CMK (cell line): ENCODE measurements around the gene SCGB3A1.

Source experiments
- DNase-seq: peaks from one replicate; pipeline ENCODE4 v3.0.0-alpha.2; 2010; ENCODE audit warnings: low read depth

Gene SCGB3A1

DNA sequence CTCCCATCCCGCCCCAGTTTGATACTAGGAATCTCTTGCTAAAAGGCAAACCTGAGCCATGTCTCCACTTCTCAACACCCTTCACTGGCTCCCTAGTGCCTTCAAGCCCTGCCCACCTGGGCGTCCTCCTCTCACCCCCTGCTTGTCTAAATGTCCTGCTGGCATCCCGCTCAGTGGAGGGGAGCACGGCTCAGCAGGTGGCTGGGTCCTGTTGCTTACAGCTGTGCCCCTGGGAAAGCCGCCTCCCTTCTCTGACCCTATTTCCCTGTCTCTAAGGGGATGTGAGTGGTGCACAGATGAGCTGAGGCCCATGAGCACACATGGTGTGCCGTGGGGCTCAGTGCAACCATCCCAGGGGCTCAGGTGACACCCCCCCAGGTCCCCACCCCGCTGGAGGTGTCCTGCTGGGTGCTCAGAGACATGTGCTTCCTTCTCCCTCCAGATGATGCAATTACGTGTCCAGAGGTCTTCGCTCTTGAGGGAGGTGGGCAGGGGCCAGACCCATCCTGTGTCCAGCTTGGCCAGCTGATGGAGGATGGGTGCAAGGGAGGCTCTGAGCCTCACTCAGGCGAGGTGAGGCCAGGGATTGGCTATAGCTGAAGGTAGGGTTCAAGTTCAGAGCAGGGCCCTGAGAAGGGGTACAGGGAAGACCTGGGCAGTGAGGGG is 34.0 kb upstream of the SCGB3A1 start:
- DNase-seq: no peak

DNA sequence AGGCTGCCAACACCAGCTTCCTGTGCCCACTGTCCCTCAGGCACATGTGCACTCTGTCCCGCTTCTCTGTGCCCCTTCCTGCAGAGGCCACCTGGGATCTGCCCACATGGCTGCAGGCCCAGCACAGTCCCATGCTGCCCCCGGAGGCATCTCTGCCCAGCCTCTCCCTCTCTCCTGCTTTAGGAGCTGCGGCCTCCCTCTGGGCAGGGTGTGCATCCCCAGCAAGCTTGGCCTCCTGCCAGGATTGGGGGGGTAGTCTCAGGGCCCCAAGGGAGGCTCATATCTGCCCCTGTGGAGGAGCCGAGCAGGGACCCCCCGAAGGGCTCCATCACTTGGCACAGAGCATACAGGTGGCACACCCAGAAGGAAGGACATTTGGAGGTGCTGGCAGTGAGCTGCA is 33.3 kb upstream of the SCGB3A1 start:
- DNase-seq: no peak

DNA sequence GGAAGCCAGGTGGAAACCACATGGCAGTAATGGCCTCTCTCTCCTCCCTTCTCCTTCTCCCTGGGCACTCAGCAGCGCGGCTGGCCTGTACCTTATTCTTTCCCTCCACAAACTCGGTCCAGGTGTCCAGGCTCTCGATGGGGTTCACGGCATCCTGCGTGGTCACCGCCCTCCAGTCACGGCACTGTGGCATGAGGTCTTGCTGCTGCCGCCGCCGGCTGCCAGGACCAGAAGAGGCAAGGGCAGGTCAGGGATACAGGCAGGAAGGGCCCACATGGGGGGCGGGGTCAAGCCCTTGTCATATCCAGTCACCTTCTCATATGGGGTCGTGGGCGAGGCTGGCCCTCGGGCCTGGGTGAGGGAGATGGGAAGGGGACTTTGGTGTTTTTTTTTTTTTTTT is 32.5 kb upstream of the SCGB3A1 start:
- no peak for DNase-seq

DNA sequence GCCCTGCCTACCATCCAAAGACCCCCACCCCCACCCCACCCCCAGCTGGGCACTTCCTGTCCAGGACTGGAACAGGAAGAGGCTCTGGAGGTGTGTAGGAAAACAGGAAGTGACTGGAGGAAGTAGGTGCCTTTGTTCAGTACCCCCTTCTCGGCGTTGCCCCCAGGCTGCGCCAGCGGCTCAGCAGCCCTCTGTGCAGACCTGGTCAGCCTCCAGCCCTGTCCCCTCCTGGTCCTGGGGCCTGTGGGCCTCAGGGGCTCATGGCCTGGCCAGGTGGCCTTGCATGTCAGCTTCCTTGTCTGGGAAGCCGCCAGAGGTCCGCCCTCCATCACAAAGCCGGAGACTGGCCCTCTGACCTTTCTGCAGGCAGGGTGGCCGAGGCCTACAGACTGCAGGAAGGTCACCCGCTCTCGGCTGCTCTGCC is 32.1 kb upstream of the SCGB3A1 start:
- peak; percentile 66 for DNase-seq

DNA sequence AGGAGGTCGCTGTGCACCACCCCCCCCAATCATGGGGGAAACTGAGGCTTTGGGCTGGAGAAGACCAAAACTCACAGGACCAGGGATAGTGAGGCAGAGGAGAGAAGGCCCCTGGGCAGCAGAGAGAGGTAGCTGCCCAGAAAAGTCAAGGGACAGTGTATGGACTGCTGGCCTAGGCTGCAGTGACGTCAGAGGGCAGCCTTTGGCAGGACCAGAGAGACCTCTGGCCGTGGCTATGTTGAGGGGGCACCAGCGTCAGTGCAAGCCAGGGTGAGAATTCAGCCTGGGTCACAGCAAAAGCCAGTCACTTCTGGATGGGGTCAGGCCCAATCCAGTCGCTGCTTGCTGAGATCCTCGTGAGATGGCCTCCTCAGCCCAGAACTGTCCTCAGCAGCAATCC is 31.6 kb upstream of the SCGB3A1 start:
- DNase-seq: no peak

DNA sequence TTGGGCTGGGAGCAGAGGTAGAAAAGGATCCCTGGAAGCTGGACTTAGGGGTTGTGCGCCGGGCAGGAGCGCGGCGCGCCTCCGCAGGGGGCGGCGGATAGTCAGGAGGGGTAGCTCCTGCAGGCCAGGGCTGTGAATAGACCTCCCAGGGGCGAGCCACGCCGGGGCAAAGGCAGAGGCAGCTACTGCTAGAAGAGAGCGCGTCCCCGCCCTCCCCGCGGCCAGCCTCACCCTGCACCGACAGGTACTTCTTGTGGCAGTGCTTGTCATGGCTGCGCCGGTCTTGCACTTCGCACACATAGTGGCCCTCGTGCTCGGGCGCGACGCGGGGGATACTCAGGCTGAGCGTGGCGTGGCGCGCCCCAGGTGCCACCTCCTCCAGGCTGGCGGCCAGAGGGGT is 30.0 kb upstream of the SCGB3A1 start:
- DNase-seq: no peak

DNA sequence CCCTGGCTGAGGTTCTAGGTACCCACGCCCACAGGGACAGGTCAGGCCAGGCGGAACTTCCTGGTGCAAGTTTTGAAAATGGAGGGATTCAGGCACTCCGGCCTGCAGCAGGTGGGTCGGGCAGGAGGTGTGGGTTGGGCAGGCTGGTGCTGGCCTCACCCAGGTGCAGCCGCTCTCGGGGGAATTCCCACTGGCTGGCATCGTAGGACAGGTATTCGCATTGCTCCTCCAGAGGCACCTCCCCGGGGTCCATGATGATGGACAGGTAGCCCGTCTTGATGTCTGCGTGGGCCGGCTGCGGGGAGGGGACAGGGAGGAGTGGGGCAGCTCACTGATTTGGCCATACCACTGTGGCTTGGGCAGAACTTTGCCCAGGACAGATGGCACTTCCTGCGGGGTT is 28.7 kb upstream of the SCGB3A1 start:
- no peak for DNase-seq

DNA sequence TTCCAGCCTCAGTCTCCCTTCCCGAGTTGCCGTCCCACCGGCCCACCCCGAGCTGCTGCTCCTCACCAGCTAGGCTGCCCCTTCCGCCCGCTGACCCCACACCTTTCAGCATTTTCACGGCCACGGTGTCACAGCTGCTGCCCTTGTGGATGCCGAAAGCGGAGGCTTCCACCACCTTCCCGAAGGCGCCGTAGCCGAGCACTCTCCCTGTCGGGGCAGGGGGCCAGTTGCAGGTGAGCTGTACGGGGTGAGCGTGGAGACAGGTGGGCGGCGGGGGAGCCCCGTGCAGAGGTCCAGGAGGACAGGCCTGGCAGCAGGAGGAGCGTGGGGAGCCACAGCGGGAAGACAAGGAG is 28.2 kb upstream of the SCGB3A1 start:
- DNase-seq: no peak

DNA sequence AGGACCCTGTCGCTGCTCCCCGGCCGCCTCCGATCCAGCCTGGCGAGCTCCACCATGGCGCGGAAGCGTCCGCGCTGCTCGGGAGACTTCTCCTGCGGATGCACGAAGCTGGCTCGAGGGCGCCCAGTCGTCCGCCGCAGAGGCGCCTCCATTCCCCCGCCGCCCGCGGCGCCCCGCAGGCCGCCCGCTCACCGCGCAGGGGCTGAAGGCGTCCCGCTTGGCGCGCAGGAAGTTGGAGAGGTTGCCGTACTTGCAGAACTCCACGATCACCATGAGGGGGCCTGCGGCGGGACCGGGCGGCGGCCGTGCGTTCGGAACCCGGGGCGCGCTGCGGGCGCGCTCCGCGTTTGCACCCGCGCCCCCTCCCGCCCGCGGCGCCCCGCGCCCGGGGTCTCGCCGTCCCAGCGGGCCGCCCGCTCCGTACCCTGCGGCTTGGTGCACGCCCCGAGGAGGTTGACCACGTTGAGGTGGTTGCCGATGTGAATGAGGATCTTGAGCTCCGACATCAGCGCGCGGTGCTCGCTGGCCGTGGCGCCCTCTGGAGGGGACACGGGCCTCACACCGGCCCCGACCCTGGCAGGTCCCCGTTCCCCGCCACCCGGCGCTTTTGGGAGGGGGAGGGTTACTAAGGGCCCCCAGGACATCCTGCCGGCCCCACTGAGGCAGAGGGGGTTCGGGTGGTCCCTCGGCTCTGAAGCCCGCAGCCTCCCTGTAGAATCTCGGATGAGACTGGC is 27.7 kb upstream of the SCGB3A1 start:
- no peak for DNase-seq

DNA sequence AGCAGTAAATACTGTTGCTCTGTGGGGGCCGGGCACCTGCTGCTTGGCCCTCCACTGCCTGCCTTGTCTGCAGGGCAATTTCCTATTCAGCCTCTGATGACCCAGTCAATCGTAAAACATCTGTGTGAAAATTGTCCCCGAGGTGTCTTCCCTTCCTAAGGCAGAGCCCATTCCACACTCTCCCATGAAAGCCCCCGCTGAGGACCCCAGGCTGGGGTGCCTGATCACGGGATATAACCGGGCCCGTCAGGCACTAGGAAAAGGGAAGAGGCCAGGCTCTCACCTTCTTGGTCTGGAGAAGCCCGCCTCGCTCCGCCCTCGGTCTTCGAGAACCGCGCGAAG is 27.2 kb upstream of the SCGB3A1 start:
- DNase-seq: no peak

DNA sequence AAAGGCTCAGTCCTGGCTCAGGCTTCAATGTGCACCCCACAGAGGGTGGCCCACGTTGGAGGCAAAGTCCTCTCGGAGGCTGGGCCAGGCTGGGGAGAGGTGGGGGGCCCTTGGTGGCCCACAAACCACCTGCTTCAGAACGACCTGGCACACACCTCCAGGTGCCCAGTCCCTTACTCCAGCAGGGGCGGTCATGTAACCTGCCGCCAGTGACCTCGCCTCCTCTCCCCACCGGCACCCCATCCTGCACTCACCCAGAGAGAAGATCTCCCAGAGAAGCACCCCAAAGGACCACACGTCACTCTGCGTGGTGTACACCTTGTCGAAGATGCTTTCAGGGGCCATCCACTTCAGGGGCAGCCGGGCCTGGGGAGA is 22.5 kb upstream of the SCGB3A1 start:
- DNase-seq: no peak

DNA sequence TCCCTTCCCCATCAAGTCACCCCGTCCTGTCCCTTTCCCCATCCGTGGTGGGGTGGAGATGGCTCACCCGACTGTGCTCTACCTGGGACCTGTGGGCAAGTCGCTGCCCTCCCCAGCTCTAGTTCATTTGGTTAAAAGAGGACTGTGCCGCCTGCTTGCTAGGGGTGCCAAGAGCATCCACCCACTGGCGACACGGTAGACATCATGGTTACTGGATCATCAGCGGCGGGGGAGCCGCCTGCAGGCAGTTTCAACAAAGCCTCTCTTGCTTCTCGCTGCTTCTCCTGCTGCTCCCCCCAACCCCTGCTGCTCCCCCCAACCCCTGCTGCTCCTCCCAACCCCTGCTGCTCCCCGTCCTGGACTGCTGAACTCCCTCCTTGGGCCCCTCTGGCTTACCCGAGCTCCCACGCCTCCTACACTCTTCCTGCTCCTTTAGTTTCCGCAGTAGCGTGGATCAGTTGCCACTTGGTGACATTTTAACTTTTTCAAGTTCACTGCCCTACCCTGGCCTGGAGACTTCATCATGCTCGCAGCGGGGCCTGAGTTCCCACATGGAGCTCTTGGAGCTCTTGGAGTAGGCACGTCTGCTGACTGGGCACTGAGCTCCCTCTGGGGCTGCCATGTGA is 22.0 kb upstream of the SCGB3A1 start:
- no peak for DNase-seq

DNA sequence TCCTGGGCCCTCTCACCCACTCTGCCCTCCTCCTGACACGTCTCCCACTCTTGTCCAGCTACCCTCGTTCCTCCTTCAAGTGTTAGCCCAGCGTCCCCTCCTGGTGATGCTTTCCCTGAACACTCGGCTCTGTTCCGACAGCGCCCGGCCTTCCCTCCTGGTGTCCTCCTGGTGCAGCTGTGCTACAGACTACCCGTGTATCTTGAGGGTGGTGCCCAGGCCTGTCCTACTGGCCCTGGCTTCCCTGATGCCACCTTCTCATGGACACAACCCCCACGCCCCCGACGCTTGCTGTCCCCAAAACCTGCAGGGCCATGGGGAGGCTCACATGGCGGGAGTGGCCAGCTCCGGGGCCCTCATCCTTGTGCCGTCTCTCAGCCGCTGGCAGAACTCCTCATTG is 21.4 kb upstream of the SCGB3A1 start:
- no peak for DNase-seq

DNA sequence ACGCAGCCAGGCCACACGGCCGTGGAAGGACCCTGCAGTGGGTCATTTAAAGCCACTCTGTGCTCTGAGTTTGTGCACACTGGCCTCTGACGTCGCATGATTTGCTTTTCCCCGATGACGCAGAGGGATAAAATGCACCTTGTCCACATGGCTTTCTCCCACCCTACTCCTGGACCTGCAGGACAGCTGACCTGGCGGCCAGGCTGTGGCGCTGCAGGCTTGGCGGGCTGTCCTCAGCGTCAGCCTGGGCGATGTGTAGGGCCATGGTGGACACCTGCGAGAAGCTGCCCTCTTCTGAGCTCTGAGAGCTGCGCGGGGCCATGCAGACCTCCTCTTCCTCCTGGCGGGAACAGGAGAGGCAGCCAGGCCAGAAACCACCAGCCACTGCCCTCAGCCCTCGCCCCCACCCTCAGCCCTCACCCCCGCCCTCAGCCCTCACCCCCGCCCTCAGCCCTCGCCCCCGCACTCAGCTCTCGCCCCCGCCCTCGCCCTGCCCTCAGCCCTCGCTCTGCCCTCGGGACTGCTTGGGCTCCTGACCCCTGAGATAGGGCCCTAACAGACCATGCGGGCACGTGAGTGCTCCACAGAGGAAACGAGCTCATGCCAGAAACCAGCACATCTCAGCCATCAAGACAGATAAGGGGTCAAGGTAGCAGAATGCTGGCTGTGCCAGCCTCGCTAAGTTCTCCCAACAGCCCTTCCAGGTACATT is 20.0 kb upstream of the SCGB3A1 start:
- no peak for DNase-seq

DNA sequence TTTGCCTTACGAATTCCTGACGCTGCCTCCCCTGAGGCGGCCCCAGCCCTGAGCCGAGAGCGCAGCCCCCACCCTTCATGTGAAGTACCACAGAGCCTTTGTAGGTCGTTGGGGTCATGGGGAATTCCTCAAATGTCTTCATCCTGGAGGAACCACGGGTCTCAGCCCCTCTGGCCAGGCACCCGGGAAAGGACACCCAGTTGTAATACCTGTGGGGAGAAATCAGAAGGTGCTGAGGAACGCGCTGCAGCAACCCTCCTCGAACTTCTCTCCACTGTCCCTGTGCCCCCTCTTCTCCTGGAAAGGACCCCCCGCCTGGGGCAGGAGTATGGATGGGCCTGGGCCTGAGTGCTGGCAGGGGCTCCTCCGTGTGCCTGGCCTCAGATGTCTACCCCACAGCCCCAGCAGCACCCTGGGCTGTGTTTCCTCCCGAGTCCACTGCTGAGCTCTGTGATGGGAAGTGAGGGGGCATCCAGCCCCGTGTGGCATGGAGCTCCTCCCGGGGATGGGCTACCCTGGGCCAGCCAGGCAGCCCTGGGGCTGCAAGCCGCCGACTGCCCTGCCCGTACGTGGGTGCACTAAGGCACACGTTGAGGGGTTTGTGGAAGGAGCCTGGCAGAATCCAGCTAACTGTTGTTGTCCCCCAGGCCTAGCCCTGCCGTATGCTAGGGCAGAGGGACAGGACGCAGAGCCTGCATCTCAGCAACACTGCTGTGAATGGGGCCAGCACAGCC is 18.7 kb upstream of the SCGB3A1 start:
- DNase-seq: no peak

DNA sequence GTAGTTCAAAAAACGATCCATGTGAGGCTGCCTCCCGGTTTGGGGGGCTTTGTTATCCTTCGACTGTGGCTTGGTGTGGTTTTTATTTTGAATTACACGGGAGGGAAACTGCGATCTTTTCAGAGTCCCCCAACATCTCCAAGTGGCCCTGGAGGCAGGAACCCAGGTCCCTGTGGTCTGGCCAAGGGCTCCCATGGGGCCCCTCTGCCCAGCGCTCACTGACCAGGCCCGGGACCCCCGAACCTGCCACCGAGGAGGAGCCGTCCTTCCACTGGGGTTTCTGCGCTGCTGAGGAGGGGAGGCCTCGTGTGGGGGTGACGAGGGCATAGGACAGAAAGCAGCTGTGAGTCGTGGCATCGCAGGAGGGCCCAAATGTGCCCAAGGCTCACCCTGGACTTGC is 18.1 kb upstream of the SCGB3A1 start:
- DNase-seq: no peak

DNA sequence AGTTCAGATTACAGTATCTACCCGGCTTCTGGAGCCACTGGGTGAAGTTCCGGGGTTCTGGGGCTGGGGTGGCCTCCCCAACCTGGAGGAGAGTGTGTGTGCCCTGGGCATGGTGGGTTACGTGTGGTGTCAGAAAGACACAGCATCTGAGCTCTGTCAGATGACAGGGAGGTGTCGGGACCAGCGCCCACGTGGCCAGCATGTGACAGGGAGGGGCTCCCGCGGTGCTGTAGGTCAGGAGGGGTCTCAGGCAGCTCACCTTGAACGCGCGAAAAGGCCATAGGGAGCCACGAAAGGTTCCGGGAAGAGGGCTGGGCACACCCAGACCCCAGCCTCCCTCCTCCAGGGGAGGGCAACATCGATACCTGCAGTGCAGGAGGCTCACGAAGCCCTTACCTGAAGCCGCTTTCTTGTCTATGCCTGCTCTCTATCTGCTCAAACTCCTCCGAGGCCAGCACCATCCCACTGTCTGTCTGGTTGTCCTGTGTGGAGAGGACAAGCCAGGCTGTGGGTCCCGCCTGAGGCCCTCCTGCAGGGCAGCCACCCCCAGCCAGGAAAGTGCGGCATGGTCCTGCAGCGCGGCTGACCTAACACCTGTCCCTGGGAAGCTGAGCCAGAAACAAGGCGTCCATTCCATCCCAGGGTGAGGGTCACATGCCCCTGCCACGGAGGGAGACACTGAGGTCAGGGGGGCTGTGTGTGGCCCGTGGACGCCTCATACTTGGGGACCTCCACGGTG is 17.4 kb upstream of the SCGB3A1 start:
- no peak for DNase-seq

DNA sequence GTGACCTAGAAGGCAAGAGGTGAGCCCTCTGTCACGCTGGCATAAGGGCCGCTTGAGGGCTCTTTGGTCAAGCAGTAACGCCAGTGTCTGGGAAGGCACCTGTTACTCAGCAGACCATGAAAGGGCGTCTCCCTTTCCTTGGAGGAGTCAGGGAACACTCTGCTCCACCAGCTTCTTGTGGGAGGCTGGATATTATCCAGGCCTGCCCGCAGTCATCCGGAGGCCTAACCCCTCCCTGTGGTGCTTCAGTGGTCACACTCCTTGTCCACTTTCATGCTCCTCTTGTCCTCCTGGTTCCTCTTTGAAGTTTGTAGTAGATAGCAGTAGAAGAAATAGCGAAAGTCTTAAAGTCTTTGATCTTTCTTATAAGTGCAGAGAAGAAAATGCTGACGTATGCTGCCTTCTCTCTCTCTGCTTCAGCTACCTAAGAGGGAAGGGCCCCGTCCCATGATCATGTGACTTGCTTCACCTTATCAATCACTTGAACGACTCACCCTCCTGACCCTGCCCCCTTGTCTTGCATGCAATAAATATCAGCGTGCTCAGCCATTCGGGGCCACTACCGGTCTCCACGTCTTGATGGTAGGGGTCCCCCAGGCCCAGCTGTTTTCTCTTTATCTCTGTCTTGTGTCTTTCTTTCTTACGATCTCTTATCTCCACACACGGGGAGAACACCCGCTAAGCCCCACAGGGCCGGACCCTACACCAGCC is 16.7 kb upstream of the SCGB3A1 start:
- DNase-seq: no peak

DNA sequence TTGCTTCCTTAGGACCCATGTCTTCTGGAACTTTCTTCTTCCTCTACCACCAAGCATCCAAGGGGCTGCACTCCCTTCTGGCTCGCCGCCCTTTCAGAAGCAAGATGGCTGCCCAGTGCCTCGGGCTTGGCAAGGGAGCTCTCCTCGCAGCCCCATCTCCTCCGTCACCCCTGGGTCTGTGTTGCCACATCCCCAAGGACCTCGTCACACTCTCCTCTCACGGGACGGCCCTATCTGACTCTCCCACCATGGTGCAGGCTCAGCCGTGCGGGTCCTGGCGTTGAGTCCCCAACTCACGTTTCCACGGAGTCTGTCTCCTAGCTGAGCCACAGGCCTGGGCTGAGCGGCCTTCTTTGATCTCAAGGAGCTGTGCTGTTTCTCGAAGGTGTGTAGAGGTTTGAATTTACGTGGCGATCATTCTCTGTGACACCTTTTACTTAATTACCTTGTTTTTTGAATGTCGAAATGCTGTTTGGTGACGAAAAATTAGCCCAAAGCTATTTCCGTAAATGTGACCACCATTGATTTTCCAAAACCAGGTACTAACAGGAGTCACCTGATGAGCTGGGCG is 15.0 kb upstream of the SCGB3A1 start:
- DNase-seq: no peak

DNA sequence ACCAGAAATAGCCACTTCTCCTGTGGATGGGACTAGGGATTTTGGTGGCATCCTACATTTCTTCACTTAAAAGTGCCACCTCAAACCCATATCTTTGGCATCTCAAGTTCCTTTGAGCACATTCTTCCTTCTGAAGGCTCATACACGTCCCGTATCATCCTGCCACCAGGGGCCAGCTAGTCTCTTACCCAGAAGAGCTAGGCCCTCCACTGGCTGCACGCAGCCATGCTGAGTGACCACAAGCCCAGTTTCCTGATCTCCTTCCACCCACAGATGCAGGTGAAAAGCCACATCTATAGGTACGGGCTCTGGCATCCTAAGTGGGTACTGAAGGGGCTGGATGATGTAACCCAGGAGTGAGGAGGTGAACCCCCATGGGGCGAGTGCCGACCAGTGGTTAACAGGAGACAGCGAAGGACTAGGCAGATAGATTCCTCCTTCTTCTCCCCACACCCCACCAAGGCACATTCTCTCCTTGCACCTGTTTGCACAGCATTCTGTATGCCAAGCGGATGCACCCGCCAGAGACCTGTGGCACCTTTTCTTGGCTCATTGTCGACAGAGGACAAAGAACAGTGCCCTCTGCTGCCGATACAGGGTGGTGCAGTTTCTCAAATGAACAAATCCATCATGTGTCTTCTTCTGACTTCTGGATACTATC is 14.4 kb upstream of the SCGB3A1 start:
- no peak for DNase-seq
